Astrocyte of the spinal cord (primary cell): ENCODE data around the gene INPP4A.

Experiments used
- DNase-seq: peaks from one replicate; pipeline ENCODE4 v3.0.0; 2011; ENCODE audit warnings: low read depth, low spot score
- H3K4me3 ChIP-seq: 2 replicates; pipeline ENCODE4 v1.5.1; 2011; ENCODE audit warnings: low read depth, mild to moderate bottlenecking, low read length, moderate library complexity
- in situ Hi-C: cut with HindIII; loops from 2 replicates; pipeline ENCODE4 v1.10.0; 2017; ENCODE audit warnings: low sequenced_read_pairs
- TF ChIP-seq, protein P1 (sequence below): IDR thresholded peaks from 2 replicates; pipeline ENCODE4 v1.5.1; 2012; ENCODE audit warnings: low read depth, mild to moderate bottlenecking, low read length, inconsistent platforms

Gene INPP4A

DNA sequence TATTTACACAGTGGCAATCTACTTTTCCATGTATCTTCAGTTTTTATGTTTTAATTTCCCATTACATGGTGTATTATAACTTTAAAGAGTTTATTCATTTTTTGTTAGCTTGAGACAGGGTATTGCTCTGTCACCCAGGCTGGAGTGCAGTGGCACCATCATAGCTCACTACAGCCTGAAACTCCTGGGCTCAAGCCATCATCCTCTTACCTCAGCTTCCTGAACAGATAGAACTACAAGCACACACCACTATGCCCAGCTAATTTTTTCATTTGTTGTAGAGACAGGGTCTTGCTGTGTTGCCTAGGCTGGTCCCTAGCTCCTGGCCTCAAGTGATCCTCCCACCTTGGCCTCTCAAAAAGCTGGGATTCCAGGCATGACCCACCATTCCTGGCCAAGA, 96.8 kb downstream of the INPP4A start:
- TF ChIP-seq, protein P1, sequence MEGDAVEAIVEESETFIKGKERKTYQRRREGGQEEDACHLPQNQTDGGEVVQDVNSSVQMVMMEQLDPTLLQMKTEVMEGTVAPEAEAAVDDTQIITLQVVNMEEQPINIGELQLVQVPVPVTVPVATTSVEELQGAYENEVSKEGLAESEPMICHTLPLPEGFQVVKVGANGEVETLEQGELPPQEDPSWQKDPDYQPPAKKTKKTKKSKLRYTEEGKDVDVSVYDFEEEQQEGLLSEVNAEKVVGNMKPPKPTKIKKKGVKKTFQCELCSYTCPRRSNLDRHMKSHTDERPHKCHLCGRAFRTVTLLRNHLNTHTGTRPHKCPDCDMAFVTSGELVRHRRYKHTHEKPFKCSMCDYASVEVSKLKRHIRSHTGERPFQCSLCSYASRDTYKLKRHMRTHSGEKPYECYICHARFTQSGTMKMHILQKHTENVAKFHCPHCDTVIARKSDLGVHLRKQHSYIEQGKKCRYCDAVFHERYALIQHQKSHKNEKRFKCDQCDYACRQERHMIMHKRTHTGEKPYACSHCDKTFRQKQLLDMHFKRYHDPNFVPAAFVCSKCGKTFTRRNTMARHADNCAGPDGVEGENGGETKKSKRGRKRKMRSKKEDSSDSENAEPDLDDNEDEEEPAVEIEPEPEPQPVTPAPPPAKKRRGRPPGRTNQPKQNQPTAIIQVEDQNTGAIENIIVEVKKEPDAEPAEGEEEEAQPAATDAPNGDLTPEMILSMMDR = no peak
- H3K4me3 ChIP-seq = no peak overlapping the region
- no peak for DNase-seq
- in situ Hi-C loops = no loop called here

DNA sequence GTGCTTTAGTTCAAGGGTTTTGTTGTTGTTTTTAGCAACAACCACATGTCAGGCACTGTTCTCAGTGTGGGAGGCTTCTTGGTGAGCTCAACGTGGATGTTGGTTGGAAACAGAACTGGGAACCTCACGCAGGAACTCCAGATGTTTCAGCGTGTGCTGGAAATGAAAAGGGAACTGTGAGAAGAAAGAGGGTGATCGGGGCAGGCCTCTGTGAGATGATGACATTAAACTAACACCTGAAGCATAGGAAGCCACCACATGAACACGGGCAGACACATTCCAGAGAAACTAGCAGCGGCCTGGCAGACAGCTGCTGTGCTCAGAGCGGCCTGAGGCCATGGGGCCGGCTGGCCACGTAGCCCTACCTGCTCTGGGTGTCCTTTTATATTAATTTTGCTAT, 97.2 kb downstream of the INPP4A start:
- no peak overlapping the region for H3K4me3 ChIP-seq
- in situ Hi-C loops = no loop called here
- DNase-seq = no peak
- TF ChIP-seq, protein P1 = no peak

- in situ Hi-C loops = no loop called here
- TF ChIP-seq, protein P1 = no peak
- no peak overlapping the region for H3K4me3 ChIP-seq
- DNase-seq = no peak
These were observed 98.6 kb downstream of the INPP4A start for GRCh38 chr2:98543214-98543613.

DNA sequence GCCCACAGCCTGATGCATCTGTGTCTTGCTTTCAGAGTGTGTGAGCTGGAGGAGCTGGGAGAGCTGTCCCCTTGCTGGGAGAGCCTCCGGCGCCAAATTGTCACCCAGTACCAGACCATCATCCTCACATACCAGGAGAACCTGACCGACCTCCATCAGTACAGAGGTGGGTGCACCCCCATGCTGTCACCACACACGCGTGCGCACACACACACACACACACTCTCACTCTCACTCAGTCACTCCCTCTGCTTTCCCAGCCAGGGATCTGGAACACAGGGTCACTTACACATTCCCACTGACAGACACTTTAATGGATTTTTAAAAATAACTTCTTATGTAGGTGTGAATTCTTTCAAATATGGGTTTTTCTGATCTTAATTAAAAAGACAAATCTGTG, 99.2 kb downstream of the INPP4A start:
- in situ Hi-C loops = no loop called here
- TF ChIP-seq, protein P1 = no peak
- no peak overlapping the region for H3K4me3 ChIP-seq
- DNase-seq = no peak

DNA sequence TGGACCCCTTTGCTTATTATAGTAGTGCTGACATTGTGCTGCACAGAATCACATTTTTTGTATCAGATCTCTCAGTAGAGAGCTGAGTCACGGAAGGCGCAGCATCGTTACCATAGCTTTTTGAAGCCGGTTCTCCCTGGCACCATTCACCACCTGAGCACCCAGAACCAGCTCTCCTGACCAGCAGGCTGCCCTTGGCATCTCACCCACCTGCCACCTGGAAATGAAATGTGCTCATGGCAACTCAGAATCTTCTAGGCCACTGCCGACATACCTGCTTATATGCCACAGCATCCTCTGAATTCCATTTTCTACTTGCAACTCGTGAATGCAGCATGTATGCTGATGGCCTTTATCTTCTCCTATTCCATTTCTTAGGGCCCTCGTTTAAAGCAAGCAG, 100.9 kb downstream of the INPP4A start:
- no peak for DNase-seq
- in situ Hi-C loops = no loop called here
- H3K4me3 ChIP-seq = no peak overlapping the region
- TF ChIP-seq, protein P1 = no peak

GRCh38 chr2:98546186-98546585, 101.5 kb downstream of the INPP4A start:
- no peak for DNase-seq
- TF ChIP-seq, protein P1 = no peak
- in situ Hi-C loops = no loop called here
- no peak overlapping the region for H3K4me3 ChIP-seq

DNA sequence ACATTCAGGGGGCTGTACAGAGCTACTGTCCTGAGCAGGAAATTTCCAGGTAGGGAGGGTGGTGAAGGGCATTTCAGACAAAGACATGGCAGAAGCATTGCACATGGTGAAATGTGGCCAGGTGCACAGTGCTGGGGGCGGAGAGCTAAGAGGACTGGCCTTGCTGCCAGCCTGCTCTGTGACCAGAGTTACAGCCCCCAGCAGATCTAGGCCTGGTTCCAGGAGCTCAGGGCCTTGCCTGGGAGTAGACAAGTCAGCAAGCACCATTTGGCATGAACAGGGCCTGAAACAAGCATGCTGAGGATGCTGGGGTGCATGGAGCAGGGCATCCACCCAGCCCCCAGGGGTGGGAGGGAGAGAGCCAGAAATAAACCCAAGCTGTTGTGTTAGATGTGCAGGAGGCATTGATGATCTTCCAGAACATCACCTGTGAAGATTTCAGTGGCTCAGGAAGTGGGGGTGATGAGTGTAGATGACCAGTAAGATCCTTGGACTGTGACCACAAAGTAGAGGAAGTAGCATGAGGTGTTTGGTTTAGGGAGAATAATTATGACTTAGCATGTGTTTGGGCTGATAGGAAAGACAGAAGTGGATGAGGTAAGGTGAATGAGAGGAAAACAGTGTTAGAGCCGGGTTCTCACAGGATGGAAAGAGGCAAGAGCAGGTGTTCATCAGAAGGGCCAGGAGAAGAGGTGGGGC, 102.6 kb downstream of the INPP4A start:
- DNase-seq = no peak
- TF ChIP-seq, protein P1 = no peak
- H3K4me3 ChIP-seq = no peak overlapping the region
- in situ Hi-C loops = no loop called here
